Mesendoderm (in vitro differentiated cells): ENCODE data around the gene EPDR1.

Experiments used
- DNase-seq: peaks from one replicate; pipeline ENCODE4 v3.0.0; 2013
- H2AK5ac ChIP-seq: 2 replicates; pipeline ENCODE4 v1.6.1; 2013; ENCODE audit warnings: low read length, inconsistent platforms
- H2BK120ac ChIP-seq: 2 replicates; pipeline ENCODE4 v1.6.1; 2013; ENCODE audit warnings: low read depth, mild to moderate bottlenecking, low read length, moderate library complexity, mixed read lengths
- H2BK15ac ChIP-seq: replicated peaks from 2 replicates; pipeline ENCODE4 v1.6.1; 2013; ENCODE audit warnings: low read depth, mild to moderate bottlenecking, moderate library complexity
- H2BK5ac ChIP-seq: 2 replicates; pipeline ENCODE4 v1.6.1; 2013; ENCODE audit warnings: low read length, inconsistent platforms
- H3K18ac ChIP-seq: 2 replicates; pipeline ENCODE4 v1.6.1; 2013; ENCODE audit warnings: mild to moderate bottlenecking, low read length, mixed read lengths
- H3K23ac ChIP-seq: one replicate; pipeline ENCODE4 v1.6.1; 2013; ENCODE audit warnings: low read length
- H3K27ac ChIP-seq: 2 replicates; pipeline ENCODE4 v1.5.1; 2013; ENCODE audit warnings: low read depth, mild to moderate bottlenecking, inconsistent platforms, low read length, moderate library complexity
- H3K27me3 ChIP-seq: 2 replicates; pipeline ENCODE4 v1.6.1; 2013; ENCODE audit warnings: low read length, control low read depth, mild to moderate bottlenecking, inconsistent platforms; ENCODE audit not compliant: insufficient read depth, poor library complexity
- H3K36me3 ChIP-seq: 2 replicates; pipeline ENCODE4 v1.6.1; 2013; ENCODE audit warnings: low read length, inconsistent platforms; ENCODE audit not compliant: control insufficient read depth, insufficient read depth
- H3K4ac ChIP-seq: one replicate; pipeline ENCODE4 v1.6.1; 2013; ENCODE audit warnings: low read depth, mild to moderate bottlenecking, low read length, moderate library complexity
- H3K4me1 ChIP-seq: 2 replicates; pipeline ENCODE4 v1.6.1; 2013; ENCODE audit warnings: low read depth, low read length, inconsistent platforms; ENCODE audit not compliant: control insufficient read depth
- H3K4me2 ChIP-seq: 2 replicates; pipeline ENCODE4 v1.6.1; 2013; ENCODE audit warnings: low read length
- H3K4me3 ChIP-seq: 2 replicates; pipeline ENCODE4 v1.5.1; 2013; ENCODE audit warnings: mild to moderate bottlenecking, low read length
- H3K56ac ChIP-seq: one replicate; pipeline ENCODE4 v1.6.1; 2013; ENCODE audit warnings: low read length
- H3K79me1 ChIP-seq: 2 replicates; pipeline ENCODE4 v1.6.1; 2013; ENCODE audit warnings: low read length, inconsistent platforms
- H3K79me2 ChIP-seq: 2 replicates; pipeline ENCODE4 v1.6.1; 2013; ENCODE audit warnings: mild to moderate bottlenecking, low read length; ENCODE audit not compliant: control insufficient read depth, insufficient read depth
- H3K9ac ChIP-seq: 2 replicates; pipeline ENCODE4 v1.6.1; 2013; ENCODE audit warnings: low read length, inconsistent platforms
- H4K5ac ChIP-seq: one replicate; pipeline ENCODE4 v1.6.1; 2013; ENCODE audit warnings: low read length
- H4K8ac ChIP-seq: one replicate; pipeline ENCODE4 v1.6.1; 2013; ENCODE audit warnings: low read depth, mild to moderate bottlenecking, control low read depth, low read length, moderate library complexity
- WGBS: extraction: QIAGEN DNeasy Blood & Tissue Kit; methylation state at CpG from one replicate; pipeline ENCODE4 v1.1.7; 2013; ENCODE audit warnings: low lambda C conversion rate, missing lambda C conversion rate; ENCODE audit not compliant: insufficient coverage; ENCODE audit errors: extremely low coverage; 5-methylcytosine and 5-hydroxymethylcytosine counted together

EPDR1 gene

GRCh38 chr7:37957221-37957970 lies 37.0 kb downstream of the EPDR1 start:
- no peak overlapping the region for H3K23ac ChIP-seq
- no peak overlapping the region for H4K8ac ChIP-seq
- no peak overlapping the region for H2BK120ac ChIP-seq
- H3K4ac ChIP-seq = no peak overlapping the region
- no CpG with 5 or more reads among the region's 9 CpGs for WGBS
- no peak overlapping the region for H4K5ac ChIP-seq
- no peak overlapping the region for H3K18ac ChIP-seq
- H3K27ac ChIP-seq = no peak overlapping the region
- no peak overlapping the region for H3K9ac ChIP-seq
- H3K56ac ChIP-seq = no peak overlapping the region
- no peaks in the 10 kb centered on the region for H3K79me1 ChIP-seq
- no peaks in the 10 kb centered on the region for H3K4me1 ChIP-seq
- no peaks in the 10 kb centered on the region for H3K27me3 ChIP-seq
- no peak overlapping the region for H2BK5ac ChIP-seq
- H3K4me2 ChIP-seq = no peak overlapping the region
- no peak overlapping the region for H3K4me3 ChIP-seq
- H3K36me3 ChIP-seq = no peaks in the 10 kb centered on the region
- no peaks in the 10 kb centered on the region for H3K79me2 ChIP-seq
- no peak for DNase-seq
- no peak overlapping the region for H2BK15ac ChIP-seq
- H2AK5ac ChIP-seq = no peak overlapping the region

GRCh38 chr7:37960483-37960882 lies 40.0 kb downstream of the EPDR1 start:
- Histone ChIP-seq H3K4me3 (no peak overlapping the region), H3K79me2 (no peaks in the 10 kb centered on the region), H2BK5ac (no peak overlapping the region), H3K27ac (no peak overlapping the region), H2BK15ac (no peak overlapping the region), H3K4me2 (no peak overlapping the region), H3K4ac (no peak overlapping the region), H2AK5ac (no peak overlapping the region), H3K27me3 (no peaks in the 10 kb centered on the region), H3K79me1 (no peaks in the 10 kb centered on the region), H4K5ac (no peak overlapping the region), H3K56ac (no peak overlapping the region), H3K18ac (no peak overlapping the region), H2BK120ac (no peak overlapping the region), H3K4me1 (no peaks in the 10 kb centered on the region), H3K9ac (no peak overlapping the region), H3K36me3 (no peaks in the 10 kb centered on the region), H3K23ac (no peak overlapping the region), H4K8ac (no peak overlapping the region)
- no peak for DNase-seq
- no CpG with 5 or more reads among the region's 2 CpGs for WGBS

GRCh38 chr7:37961251-37961650 lies 40.8 kb downstream of the EPDR1 start:
- Histone ChIP-seq H3K4ac (no peak overlapping the region), H3K4me1 (no peaks in the 10 kb centered on the region), H3K27me3 (no peaks in the 10 kb centered on the region), H3K23ac (no peak overlapping the region), H3K36me3 (no peaks in the 10 kb centered on the region), H3K79me1 (no peaks in the 10 kb centered on the region), H2AK5ac (no peak overlapping the region), H3K9ac (no peak overlapping the region), H3K79me2 (no peaks in the 10 kb centered on the region), H4K8ac (no peak overlapping the region), H2BK5ac (no peak overlapping the region), H3K18ac (no peak overlapping the region), H3K27ac (no peak overlapping the region), H3K56ac (no peak overlapping the region), H2BK120ac (no peak overlapping the region), H3K4me2 (no peak overlapping the region), H3K4me3 (no peak overlapping the region), H4K5ac (no peak overlapping the region), H2BK15ac (no peak overlapping the region)
- no peak for DNase-seq
- WGBS = no CpG with 5 or more reads among the region's 5 CpGs

GRCh38 chr7:37964196-37964595 lies 43.8 kb downstream of the EPDR1 start:
- no peak overlapping the region for H3K23ac ChIP-seq
- H3K27ac ChIP-seq = no peak overlapping the region
- H2BK15ac ChIP-seq = no peak overlapping the region
- H3K27me3 ChIP-seq = no peaks in the 10 kb centered on the region
- H3K79me1 ChIP-seq = no peaks in the 10 kb centered on the region
- no peak overlapping the region for H3K18ac ChIP-seq
- no peak overlapping the region for H3K9ac ChIP-seq
- H2BK5ac ChIP-seq = no peak overlapping the region
- no peak overlapping the region for H3K4ac ChIP-seq
- no CpG with 5 or more reads among the region's 5 CpGs for WGBS
- no peak for DNase-seq
- H4K5ac ChIP-seq = no peak overlapping the region
- no peak overlapping the region for H3K4me2 ChIP-seq
- no peaks in the 10 kb centered on the region for H3K36me3 ChIP-seq
- H2BK120ac ChIP-seq = no peak overlapping the region
- H3K56ac ChIP-seq = no peak overlapping the region
- no peak overlapping the region for H4K8ac ChIP-seq
- no peak overlapping the region for H3K4me3 ChIP-seq
- no peaks in the 10 kb centered on the region for H3K79me2 ChIP-seq
- H3K4me1 ChIP-seq = no peaks in the 10 kb centered on the region
- H2AK5ac ChIP-seq = no peak overlapping the region

- no peak overlapping the region for H2AK5ac ChIP-seq
- no peak overlapping the region for H2BK120ac ChIP-seq
- no peaks in the 10 kb centered on the region for H3K4me1 ChIP-seq
- no peaks in the 10 kb centered on the region for H3K27me3 ChIP-seq
- H3K27ac ChIP-seq = no peak overlapping the region
- H3K79me2 ChIP-seq = no peaks in the 10 kb centered on the region
- no peak overlapping the region for H3K9ac ChIP-seq
- no peak overlapping the region for H3K23ac ChIP-seq
- no peak overlapping the region for H3K4ac ChIP-seq
- WGBS = no CpG with 5 or more reads among the region's 3 CpGs
- no peak overlapping the region for H3K4me2 ChIP-seq
- H3K79me1 ChIP-seq = no peaks in the 10 kb centered on the region
- H2BK15ac ChIP-seq = no peak overlapping the region
- H3K56ac ChIP-seq = no peak overlapping the region
- H3K36me3 ChIP-seq = no peaks in the 10 kb centered on the region
- H3K4me3 ChIP-seq = no peak overlapping the region
- H4K8ac ChIP-seq = no peak overlapping the region
- H2BK5ac ChIP-seq = no peak overlapping the region
- H4K5ac ChIP-seq = no peak overlapping the region
- no peak for DNase-seq
- no peak overlapping the region for H3K18ac ChIP-seq
Measured at GRCh38 chr7:37970211-37970610, 49.8 kb downstream of the EPDR1 start.

- DNase-seq = no peak
- Histone ChIP-seq H3K9ac (no peak overlapping the region), H3K4me3 (no peak overlapping the region), H3K79me2 (no peaks in the 10 kb centered on the region), H3K4me2 (no peak overlapping the region), H3K36me3 (no peaks in the 10 kb centered on the region), H4K5ac (no peak overlapping the region), H3K27ac (no peak overlapping the region), H3K56ac (no peak overlapping the region), H2AK5ac (no peak overlapping the region), H2BK15ac (no peak overlapping the region), H3K18ac (no peak overlapping the region), H2BK120ac (no peak overlapping the region), H3K27me3 (no peaks in the 10 kb centered on the region), H3K79me1 (no peaks in the 10 kb centered on the region), H3K4ac (no peak overlapping the region), H3K23ac (no peak overlapping the region), H2BK5ac (no peak overlapping the region), H4K8ac (no peak overlapping the region), H3K4me1 (no peaks in the 10 kb centered on the region)
- no CpG with 5 or more reads among the region's 4 CpGs for WGBS
Measured at GRCh38 chr7:37971491-37971890, 51.1 kb downstream of the EPDR1 start.
